Endothelial cell of umbilical vein (primary cell): ENCODE results near the gene LRSAM1. TPM values are rescaled to one million over a fixed set of nuclear protein-coding genes. Genes with fewer than 3 reads are reported as not detected.

Experiments used
- BruUV-seq: library from RNA; stranded (reverse); fragments of 400-500 nt; replicated peaks from 2 replicates; lab custom pipeline; 2021; lab: Mats Ljungman, UMichigan
- CTCF ChIA-PET: fragments of 300-600, 350-600 bp; sonication (Branson Sonifier 250); formaldehyde crosslinking; loops from one replicate; lab custom pipeline; 2021; ENCODE audit warnings: antibody characterized with exemption, inconsistent platforms; lab: Charles Lee
- POLR2A ChIA-PET: fragments of 300-600, 350-600 bp; sonication (Branson Sonifier 250); formaldehyde crosslinking; loops from one replicate; lab custom pipeline; 2021; ENCODE audit warnings: antibody characterized with exemption, inconsistent platforms; lab: Charles Lee
- DNase-seq: peaks from one replicate; pipeline ENCODE4 v3.0.0-alpha.2; 2011; ENCODE audit warnings: low read depth, low spot score
- FAIRE-seq: peaks from 2 replicates; lab custom pipeline; 2011; peaks lifted over from hg19 to GRCh38; lab: Jason Lieb, UNC
- H2AFZ ChIP-seq: 2 replicates; pipeline ENCODE4 v1.6.0; 2012; ENCODE audit warnings: low read depth, low read length, control low read depth, inconsistent platforms
- H3K27ac ChIP-seq: 2 replicates; pipeline ENCODE4 v1.5.1; 2011; ENCODE audit warnings: low read depth, mild to moderate bottlenecking, control low read depth, low read length, moderate library complexity; ENCODE audit not compliant: insufficient read depth
- H3K27me3 ChIP-seq, 2 experiments: 2 replicates each; pipeline versions ENCODE4 v1.6.0 to v1.6.1; 2011; ENCODE audit warnings: low read length in 2 of 2, mixed read lengths in 1 of 2; ENCODE audit not compliant: control insufficient read depth in 2 of 2, insufficient read depth in 2 of 2
- H3K36me3 ChIP-seq, 2 experiments: 2 replicates in 1 of 2; 3 replicates in 1 of 2; pipeline ENCODE4 v1.5.1; 2011; ENCODE audit warnings: low read length in 2 of 2, mild to moderate bottlenecking in 1 of 2, moderate library complexity in 1 of 2; ENCODE audit not compliant: control insufficient read depth in 2 of 2, insufficient read depth in 2 of 2; ENCODE audit errors: extremely low read depth in 1 of 2
- H3K4me1 ChIP-seq: 3 replicates; pipeline ENCODE4 v1.5.1; 2011; ENCODE audit warnings: mild to moderate bottlenecking, low read length; ENCODE audit not compliant: control insufficient read depth, insufficient read depth; ENCODE audit errors: extremely low read depth
- H3K4me2 ChIP-seq: 2 replicates; pipeline ENCODE4 v1.6.1; 2011; ENCODE audit warnings: low read length, control low read depth, mixed read lengths; ENCODE audit not compliant: insufficient read depth
- H3K4me3 ChIP-seq, 3 experiments: fragments of 200-600 bp in 1 of 3; sonication (generic), shearing (Covaris generic) in 1 of 3; replicated peaks in 1 of 3; 2 replicates each; pipeline ENCODE4 v1.5.1; 2011 to 2016; ENCODE audit warnings: control low read depth in 3 of 3, low read length in 3 of 3, mild to moderate bottlenecking in 2 of 3, inconsistent platforms in 1 of 3, low read depth in 1 of 3, moderate library complexity in 1 of 3; ENCODE audit not compliant: insufficient read depth in 1 of 3
- H3K79me2 ChIP-seq: 2 replicates; pipeline ENCODE4 v1.6.0; 2012; ENCODE audit warnings: low read length, inconsistent platforms; ENCODE audit not compliant: control insufficient read depth, insufficient read depth
- H3K9ac ChIP-seq: replicated peaks from 2 replicates; pipeline ENCODE3; 2011; ENCODE audit warnings: low read length, control low read depth; ENCODE audit not compliant: insufficient read depth; ENCODE audit errors: extremely low read depth
- H3K9me1 ChIP-seq: replicated peaks from 3 replicates; pipeline ENCODE4 v1.6.0; 2011; ENCODE audit warnings: mild to moderate bottlenecking, low read length; ENCODE audit not compliant: control insufficient read depth, insufficient read depth; ENCODE audit errors: extremely low read depth
- H3K9me3 ChIP-seq: replicated peaks from 2 replicates; pipeline ENCODE4 v1.5.1; 2012; ENCODE audit warnings: low read length, inconsistent platforms; ENCODE audit not compliant: control insufficient read depth, insufficient read depth
- H4K20me1 ChIP-seq: replicated peaks from 2 replicates; pipeline ENCODE3; 2011; ENCODE audit warnings: mild to moderate bottlenecking, low read length; ENCODE audit not compliant: control insufficient read depth, insufficient read depth; ENCODE audit errors: extremely low read depth
- CTCF ChIP-seq, 2 donors: IDR thresholded peaks; 1 replicate in 1 of 2; 2 replicates in 1 of 2; pipeline ENCODE4 v1.5.1; 2011; ENCODE audit warnings: low read length in 2 of 2, mild to moderate bottlenecking in 2 of 2, moderate library complexity in 2 of 2, control low read depth in 1 of 2, inconsistent platforms in 1 of 2, low read depth in 1 of 2; ENCODE audit not compliant: insufficient read depth in 1 of 2; ENCODE audit errors: extremely low read depth in 1 of 2
- EZH2 ChIP-seq: IDR thresholded peaks from 2 replicates; pipeline ENCODE4 v1.6.1; 2012; ENCODE audit warnings: borderline replicate concordance, low read depth, mild to moderate bottlenecking, moderate library complexity, low read length, inconsistent platforms; ENCODE audit not compliant: severe bottlenecking
- FOS ChIP-seq: IDR thresholded peaks from 2 replicates; pipeline ENCODE4 v1.6.1; 2011; ENCODE audit warnings: mild to moderate bottlenecking, low read length, moderate library complexity, borderline replicate concordance; ENCODE audit not compliant: insufficient read depth
- GATA2 ChIP-seq: IDR thresholded peaks from 2 replicates; pipeline ENCODE4 v1.7.0; 2011; ENCODE audit warnings: low read depth, mild to moderate bottlenecking, moderate library complexity, mixed read lengths, low read length; ENCODE audit not compliant: insufficient read length, insufficient read depth
- JUN ChIP-seq: IDR thresholded peaks from 2 replicates; pipeline ENCODE4 v1.6.1; 2011; ENCODE audit warnings: borderline replicate concordance, low read depth; ENCODE audit not compliant: insufficient read length, insufficient read depth
- MYC ChIP-seq: IDR thresholded peaks from one replicate; pipeline ENCODE4 v1.6.1; 2011; ENCODE audit warnings: mild to moderate bottlenecking, low read depth, low read length
- POLR2A ChIP-seq: IDR thresholded peaks from 2 replicates; pipeline ENCODE4 v1.6.1; 2012; ENCODE audit warnings: low read depth, mild to moderate bottlenecking, control low read depth, low read length
- POLR2AphosphoS5 ChIP-seq: IDR thresholded peaks from 2 replicates; pipeline ENCODE4 v1.6.1; 2012; ENCODE audit warnings: low read depth, mild to moderate bottlenecking, control low read depth, low read length, moderate library complexity; ENCODE audit not compliant: insufficient read depth
- dilution Hi-C: fragments of 300-500 bp; cut with MboI; formaldehyde crosslinking; loops from one replicate; pipeline ENCODE4 v1.15.0; 2019; ENCODE audit warnings: low sequenced_read_pairs; ENCODE audit not compliant: extremely low pct_ligation_motif_present
- intact Hi-C: fragments of 100-400 bp; cut with micrococcal nuclease; formaldehyde crosslinking; loops from one replicate; pipeline ENCODE4 v1.10.0; 2022
- polyA plus RNA-seq, 4 experiments: library from polyadenylated mRNA; depleted of rRNA in 3 of 4; stranded (reverse) in 3 of 4; unstranded in 1 of 4; fragments of >200 nt; gene quantifications; 2 replicates each; pipeline versions ENCODE4 v1.2.1 to v1.2.3, GENCODE V29; 2011 to 2012; ENCODE audit warnings: missing spikeins in 1 of 4
- total RNA-seq: library from RNA; stranded (reverse); gene quantifications from 2 replicates; pipeline ENCODE4 v1.2.3, GENCODE V29; 2021

The LRSAM1 gene
- total and polyA plus RNA-seq, 2 donors (not counting 3 experiments of a cell fraction or from before 2014, with no cell fraction given) = 10.8 to 18.9 TPM

GRCh38 chr9:127539982-127540663 is 88.8 kb downstream of the LRSAM1 start:
- H3K79me2 ChIP-seq = peaks cover 94% of the 10 kb centered on the region
- no peak for TF ChIP-seq POLR2A
- no peak for TF ChIP-seq EZH2
- H3K9me1 ChIP-seq = no peaks in the 10 kb centered on the region
- dilution Hi-C loops = no loop called here
- no peaks in the 10 kb centered on the region for H4K20me1 ChIP-seq
- BruUV-seq = no TSS peak
- peak overlapping the region; percentile 2 for H3K4me2 ChIP-seq
- no peak overlapping the region for H3K4me3 ChIP-seq
- H2AFZ ChIP-seq = no peak overlapping the region
- DNase-seq (no peak), FAIRE-seq (peak; percentile 59)
- peaks cover 39% of the 10 kb centered on the region for H3K4me1 ChIP-seq
- intact Hi-C loops = loop anchor here (1.0 to 2.0 kb wide), 2 partner anchors 35 to 46 kb away; no protein-coding TSS in a partner anchor
- peaks cover 0 to 4% of the 10 kb centered on the region in 2 experiments for H3K36me3 ChIP-seq
- no peak overlapping the region for H3K9ac ChIP-seq
- H3K9me3 ChIP-seq = no peaks in the 10 kb centered on the region
- CTCF ChIA-PET = interaction anchor here (0.6 to 3.2 kb wide), 18 partner anchors 10 to 195 kb away, joined by 3 to 24 read pairs (median 6); partner anchors contain the start of gene TOR2A
- POLR2A ChIA-PET = no interaction called here
- H3K27me3 ChIP-seq = no peaks in the 10 kb centered on the region
- peak overlapping the region; percentile 68 for H3K27ac ChIP-seq

GRCh38 chr9:127540664-127541041 is 89.3 kb downstream of the LRSAM1 start:
- H3K9ac ChIP-seq = no peak overlapping the region
- no peak overlapping the region for H3K27ac ChIP-seq
- ChIA-PET POLR2A (no interaction called here), CTCF (interaction anchor here (0.6 to 3.2 kb wide), 17 partner anchors 10 to 204 kb away, joined by 3 to 24 read pairs (median 6); partner anchors contain the start of gene TOR2A)
- no peak for TF ChIP-seq FOS
- TF ChIP-seq MYC = no peak
- no peak for TF ChIP-seq EZH2
- TF ChIP-seq GATA2 = no peak
- TF ChIP-seq POLR2A = no peak
- no peak for TF ChIP-seq JUN
- peak; percentile 3 to 11 for TF ChIP-seq CTCF (IDR thresholded peaks at IDR 0.05; ENCODE audit: extremely low read depth in 1 of 2, insufficient read depth in 1 of 2, low read depth in 1 of 2, low read length in 2 of 2)
- peak; percentile 8 for TF ChIP-seq POLR2AphosphoS5
- no peaks in the 10 kb centered on the region for H3K27me3 ChIP-seq
- dilution Hi-C loops (no loop called here), intact Hi-C loops (no loop called here)
- H2AFZ ChIP-seq = no peak overlapping the region
- DNase-seq = no peak
- peaks cover 0 to 4% of the 10 kb centered on the region in 2 experiments for H3K36me3 ChIP-seq
- no peak overlapping the region for H3K4me2 ChIP-seq
- FAIRE-seq = no peak
- peaks cover 40% of the 10 kb centered on the region for H3K4me1 ChIP-seq
- peaks cover 94% of the 10 kb centered on the region for H3K79me2 ChIP-seq
- no peak overlapping the region for H3K4me3 ChIP-seq
- no TSS peak for BruUV-seq
- no peaks in the 10 kb centered on the region for H3K9me3 ChIP-seq
- H3K9me1 ChIP-seq = no peaks in the 10 kb centered on the region
- no peaks in the 10 kb centered on the region for H4K20me1 ChIP-seq
